PFSK-1 (cell line): ENCODE results near the gene SF1.

ENCODE experiments used
- FOXP2 ChIP-seq: optimal IDR thresholded peaks from 2 replicates; pipeline ENCODE3; 2011; ENCODE audit warnings: borderline replicate concordance, control low read depth, inconsistent platforms; ENCODE audit not compliant: insufficient read depth; ENCODE audit errors: extremely low read length, extremely low read depth
- POLR2AphosphoS5 ChIP-seq: IDR thresholded peaks from 2 replicates; pipeline ENCODE4 v1.6.1; 2012; ENCODE audit warnings: low read depth, mild to moderate bottlenecking, control low read depth, low read length, moderate library complexity
- SIN3A ChIP-seq: IDR thresholded peaks from 2 replicates; pipeline ENCODE4 v1.6.1; 2012; ENCODE audit warnings: mild to moderate bottlenecking, low read length, moderate library complexity, borderline replicate concordance; ENCODE audit not compliant: insufficient read depth
- TAF1 ChIP-seq: IDR thresholded peaks from 2 replicates; pipeline ENCODE4 v1.6.1; 2012; ENCODE audit warnings: low read length, control low read depth, borderline replicate concordance; ENCODE audit not compliant: insufficient read depth
- TF ChIP-seq, protein P1 (sequence below), 2 experiments: IDR thresholded peaks; 2 replicates each; pipeline versions ENCODE4 v1.6.1 to v1.8.0; 2011 to 2012; ENCODE audit warnings: low read depth in 2 of 2, low read length in 2 of 2, control low read depth in 1 of 2, inconsistent platforms in 1 of 2, mild to moderate bottlenecking in 1 of 2, moderate library complexity in 1 of 2; ENCODE audit not compliant: insufficient read depth in 1 of 2

The SF1 gene

DNA sequence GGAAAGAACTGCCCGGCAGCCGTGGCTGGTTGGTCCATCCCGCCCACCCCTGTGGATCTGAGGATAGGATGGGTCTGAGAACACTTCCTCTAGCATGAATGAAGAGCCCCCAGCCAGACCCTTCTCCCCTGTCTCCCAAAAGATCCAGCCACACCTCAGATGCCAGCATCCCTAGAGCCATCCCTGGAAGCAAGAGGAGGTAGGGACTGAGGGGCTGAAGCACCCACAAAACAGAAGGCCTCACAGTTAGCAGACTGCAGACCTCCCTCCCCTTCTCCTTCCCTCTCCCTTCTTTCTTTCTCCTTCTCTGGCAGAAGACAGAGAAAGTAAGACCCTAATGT lies 57.0 kb downstream of the SF1 start:
- TF ChIP-seq POLR2AphosphoS5 (no peak), SIN3A (no peak), TAF1 (no peak), FOXP2 (no peak)
- TF ChIP-seq, protein P1, sequence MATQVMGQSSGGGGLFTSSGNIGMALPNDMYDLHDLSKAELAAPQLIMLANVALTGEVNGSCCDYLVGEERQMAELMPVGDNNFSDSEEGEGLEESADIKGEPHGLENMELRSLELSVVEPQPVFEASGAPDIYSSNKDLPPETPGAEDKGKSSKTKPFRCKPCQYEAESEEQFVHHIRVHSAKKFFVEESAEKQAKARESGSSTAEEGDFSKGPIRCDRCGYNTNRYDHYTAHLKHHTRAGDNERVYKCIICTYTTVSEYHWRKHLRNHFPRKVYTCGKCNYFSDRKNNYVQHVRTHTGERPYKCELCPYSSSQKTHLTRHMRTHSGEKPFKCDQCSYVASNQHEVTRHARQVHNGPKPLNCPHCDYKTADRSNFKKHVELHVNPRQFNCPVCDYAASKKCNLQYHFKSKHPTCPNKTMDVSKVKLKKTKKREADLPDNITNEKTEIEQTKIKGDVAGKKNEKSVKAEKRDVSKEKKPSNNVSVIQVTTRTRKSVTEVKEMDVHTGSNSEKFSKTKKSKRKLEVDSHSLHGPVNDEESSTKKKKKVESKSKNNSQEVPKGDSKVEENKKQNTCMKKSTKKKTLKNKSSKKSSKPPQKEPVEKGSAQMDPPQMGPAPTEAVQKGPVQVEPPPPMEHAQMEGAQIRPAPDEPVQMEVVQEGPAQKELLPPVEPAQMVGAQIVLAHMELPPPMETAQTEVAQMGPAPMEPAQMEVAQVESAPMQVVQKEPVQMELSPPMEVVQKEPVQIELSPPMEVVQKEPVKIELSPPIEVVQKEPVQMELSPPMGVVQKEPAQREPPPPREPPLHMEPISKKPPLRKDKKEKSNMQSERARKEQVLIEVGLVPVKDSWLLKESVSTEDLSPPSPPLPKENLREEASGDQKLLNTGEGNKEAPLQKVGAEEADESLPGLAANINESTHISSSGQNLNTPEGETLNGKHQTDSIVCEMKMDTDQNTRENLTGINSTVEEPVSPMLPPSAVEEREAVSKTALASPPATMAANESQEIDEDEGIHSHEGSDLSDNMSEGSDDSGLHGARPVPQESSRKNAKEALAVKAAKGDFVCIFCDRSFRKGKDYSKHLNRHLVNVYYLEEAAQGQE (IDR thresholded peaks at IDR 0.05; ENCODE audit: insufficient read depth in 1 of 2, low read depth in 2 of 2, low read length in 2 of 2): no peak

DNA sequence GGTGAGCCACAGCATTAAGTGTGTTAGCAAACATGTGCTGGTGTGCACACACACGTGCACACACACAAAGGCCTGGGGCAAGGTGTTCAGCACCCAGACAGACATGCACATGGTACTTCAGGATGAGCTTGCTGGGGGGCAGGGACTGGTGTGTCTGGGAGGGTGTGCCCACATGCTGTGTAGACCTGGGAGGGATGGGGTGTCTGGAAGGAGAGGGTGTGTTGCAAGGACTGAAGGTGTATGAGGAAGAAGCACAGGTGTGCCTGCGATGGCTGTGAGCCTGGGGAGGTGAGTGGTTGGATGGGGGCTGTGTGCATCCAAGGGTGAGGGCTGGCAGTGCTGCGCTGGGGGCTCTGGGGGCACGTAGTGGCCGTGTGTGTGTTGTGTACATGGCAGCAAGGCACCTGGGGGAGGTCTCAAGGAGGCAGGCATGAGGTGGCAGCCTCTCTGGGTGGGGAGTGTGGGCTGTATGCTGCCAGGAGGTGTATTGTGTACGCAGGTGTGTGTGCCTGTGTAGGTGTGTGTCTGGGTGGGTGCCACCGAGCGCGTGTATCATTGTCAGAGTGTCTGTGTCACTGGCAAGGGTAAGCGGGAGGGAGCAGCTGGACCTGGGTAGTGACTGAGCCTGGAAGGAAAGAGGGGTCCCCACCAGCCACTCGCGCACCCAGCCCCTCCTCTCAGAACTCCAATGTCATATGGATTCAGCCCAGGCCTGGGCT lies 57.5 kb downstream of the SF1 start:
- TF ChIP-seq POLR2AphosphoS5: no peak
- TF ChIP-seq FOXP2: no peak
- TF ChIP-seq TAF1: no peak
- no peak for TF ChIP-seq SIN3A
- TF ChIP-seq, protein P1 (IDR thresholded peaks at IDR 0.05; ENCODE audit: insufficient read depth in 1 of 2, low read depth in 2 of 2, low read length in 2 of 2): no peak

DNA sequence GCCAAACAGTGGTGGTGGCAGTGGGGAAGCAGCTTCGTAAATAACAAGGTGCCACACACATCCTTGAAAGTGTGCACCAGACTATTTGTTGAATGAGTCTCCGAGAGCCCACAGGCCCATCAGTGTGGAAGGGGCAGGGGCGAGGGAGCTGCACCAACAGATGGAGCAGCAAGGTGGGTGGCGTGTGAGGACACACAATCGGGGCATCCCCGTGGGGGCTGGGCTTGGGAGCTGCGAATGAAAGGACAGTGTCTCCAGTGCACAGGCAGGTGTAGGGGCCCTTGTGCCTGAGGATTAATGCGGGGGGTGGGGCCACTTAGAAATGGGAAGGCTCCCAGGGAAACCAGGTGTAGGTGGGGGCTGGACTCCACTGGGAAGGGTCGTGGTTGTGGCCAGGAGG lies 58.2 kb downstream of the SF1 start:
- TF ChIP-seq, protein P1 (IDR thresholded peaks at IDR 0.05; ENCODE audit: insufficient read depth in 1 of 2, low read depth in 2 of 2, low read length in 2 of 2): no peak
- no peak for TF ChIP-seq POLR2AphosphoS5
- TF ChIP-seq SIN3A: no peak

DNA sequence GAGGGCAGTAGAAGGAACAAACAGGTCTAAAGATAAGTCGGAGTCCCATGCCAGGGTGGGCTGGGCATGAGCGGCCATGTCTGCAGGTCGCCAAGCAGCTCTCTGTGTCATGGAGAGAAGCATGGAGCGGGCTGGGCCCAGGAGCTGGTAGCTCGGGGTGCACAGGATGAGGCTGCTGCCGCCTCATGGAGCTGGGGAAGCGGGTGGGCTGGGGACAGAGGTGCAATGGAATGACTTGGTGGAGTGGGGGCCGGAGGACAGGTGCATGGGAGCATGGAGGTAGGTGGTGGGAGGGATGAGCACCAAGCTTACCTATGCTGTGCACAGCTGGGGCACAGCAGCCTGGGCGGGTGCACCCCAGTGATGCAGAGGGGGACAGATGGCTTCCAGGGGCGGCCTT lies 58.9 kb downstream of the SF1 start:
- TF ChIP-seq TAF1 (no peak), FOXP2 (no peak), POLR2AphosphoS5 (no peak), SIN3A (no peak)
- TF ChIP-seq, protein P1 (IDR thresholded peaks at IDR 0.05; ENCODE audit: insufficient read depth in 1 of 2, low read depth in 2 of 2, low read length in 2 of 2): no peak

DNA sequence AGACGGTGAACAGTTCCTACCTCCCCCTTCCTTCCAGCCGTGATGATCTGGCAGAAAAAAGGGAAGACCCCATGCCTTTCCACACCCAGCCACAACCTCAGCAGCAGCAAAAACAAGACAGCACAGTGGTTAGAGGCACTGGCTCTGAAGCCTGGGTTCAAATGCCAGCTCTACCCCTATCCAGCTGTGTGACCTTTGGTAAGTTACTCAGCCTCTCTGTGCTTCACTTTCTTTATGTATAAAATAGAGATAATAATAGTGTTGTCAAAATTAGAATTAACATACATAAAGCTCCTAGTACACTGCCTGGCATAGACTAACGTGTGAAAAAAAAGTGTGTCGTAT lies 59.6 kb downstream of the SF1 start:
- TF ChIP-seq TAF1 (no peak), FOXP2 (no peak), SIN3A (no peak), POLR2AphosphoS5 (no peak)
- TF ChIP-seq, protein P1 (IDR thresholded peaks at IDR 0.05; ENCODE audit: insufficient read depth in 1 of 2, low read depth in 2 of 2, low read length in 2 of 2): no peak
